ENCODE results near the gene MED9. TPM values are rescaled to one million over a fixed set of nuclear protein-coding genes. Genes with fewer than 3 reads are reported as not detected.

Gene MED9, protein sequence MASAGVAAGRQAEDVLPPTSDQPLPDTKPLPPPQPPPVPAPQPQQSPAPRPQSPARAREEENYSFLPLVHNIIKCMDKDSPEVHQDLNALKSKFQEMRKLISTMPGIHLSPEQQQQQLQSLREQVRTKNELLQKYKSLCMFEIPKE
- total RNA-seq, result 7.4 and 9.1 TPM in 2 replicates

DNA sequence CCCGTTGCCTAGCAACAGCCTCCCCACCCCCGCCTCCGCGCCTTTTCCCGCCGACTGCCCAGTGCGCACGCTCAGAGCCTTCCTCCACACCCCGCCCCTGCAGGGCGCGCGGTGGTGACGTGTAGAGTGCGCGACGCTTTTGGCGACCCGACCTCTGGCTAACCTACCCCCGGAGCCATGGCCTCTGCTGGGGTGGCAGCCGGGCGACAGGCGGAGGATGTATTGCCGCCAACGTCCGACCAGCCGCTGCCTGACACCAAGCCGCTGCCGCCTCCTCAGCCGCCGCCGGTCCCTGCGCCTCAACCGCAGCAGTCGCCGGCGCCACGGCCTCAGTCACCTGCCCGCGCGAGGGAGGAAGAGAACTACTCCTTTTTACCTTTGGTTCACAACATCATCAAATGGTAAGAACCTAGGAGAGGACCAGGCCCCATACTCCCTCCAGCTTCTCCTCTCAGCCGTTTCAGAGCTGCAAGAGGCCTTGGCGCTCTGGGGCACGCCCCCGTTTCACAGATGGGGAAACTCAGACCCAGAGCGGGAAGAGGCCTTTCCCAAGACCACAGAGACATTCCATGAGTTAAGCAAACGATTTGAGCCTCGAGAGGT is at the start of gene MED9:
Gene MED9, plus strand, starts transcription at position 136 of the 603 bp plus-strand sequence. Its CDS starts 42 bp downstream, at position 178.

DNA sequence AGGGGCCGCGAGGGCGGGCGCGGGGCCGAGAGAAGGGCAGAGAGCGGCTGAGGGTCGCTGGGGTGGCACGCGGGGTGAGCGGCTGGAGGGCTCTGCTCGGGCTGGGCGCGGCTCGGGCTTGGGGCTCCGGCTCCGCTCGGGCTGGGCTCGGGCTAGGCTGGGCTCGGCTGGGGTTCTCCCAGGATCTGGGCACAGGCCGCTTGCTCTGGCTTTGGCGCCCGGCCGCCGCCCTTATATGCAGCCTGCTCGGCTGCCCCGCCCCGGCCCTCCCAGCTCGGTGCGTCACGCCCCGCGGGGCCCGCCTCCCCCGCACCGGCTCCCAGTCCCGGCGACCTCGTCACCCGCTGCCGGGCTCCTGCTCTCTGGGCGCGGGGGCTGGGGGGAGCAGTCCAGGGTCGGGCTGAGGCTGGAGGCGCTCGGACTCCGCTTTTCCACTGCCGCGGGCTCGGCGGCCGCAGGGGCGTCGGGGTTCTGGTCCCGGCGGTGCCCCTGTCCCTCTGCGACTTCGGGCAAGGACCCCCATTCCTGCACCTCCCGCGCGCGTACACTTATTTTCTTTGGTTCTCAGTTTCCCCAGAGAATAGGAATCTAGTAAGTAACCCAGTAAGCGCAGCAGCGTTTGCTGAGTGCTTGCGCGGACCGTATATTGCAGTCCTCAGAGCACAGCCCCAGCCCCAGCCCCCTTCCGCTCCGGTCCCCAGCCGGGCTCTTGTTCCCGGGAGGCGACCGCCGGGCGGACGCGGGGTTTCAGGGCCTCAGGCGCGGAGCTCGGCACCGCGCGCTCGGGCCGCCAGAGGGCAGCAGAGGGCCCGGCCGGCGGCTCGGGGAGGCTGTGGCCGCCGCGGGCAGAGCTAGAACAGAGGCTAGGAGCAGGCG is 19.6 kb downstream of the MED9 start, which contains the start of gene RASD1:
Gene RASD1, minus strand, starts transcription at position 207 of the 876 bp plus-strand sequence. CDS start 214 bp downstream, outside the sequence.

Other genes starting within 250 kb of the MED9 start
- gene FLCN, start 239.8 kb upstream of the MED9 start, total RNA-seq, result 65.3 and 67.7 TPM in 2 replicates
- 66.2 and 84.2 TPM in 2 replicates for gene COPS3, start 195.8 kb upstream of the MED9 start, total RNA-seq
- 1.7 and 2.8 TPM in 2 replicates for gene NT5M, start 173.6 kb upstream of the MED9 start, total RNA-seq
- 2.7 and 3.6 TPM in 2 replicates for gene RASD1, start 19.4 kb downstream of the MED9 start, total RNA-seq
- gene PEMT, start 114.7 kb downstream of the MED9 start, total RNA-seq, result 15.3 and 17.7 TPM in 2 replicates
- 6.3 and 7.7 TPM in 2 replicates for gene RAI1, start 204.5 kb downstream of the MED9 start, total RNA-seq